Uterus (tissue), 2 donors: ENCODE results near the gene SLC39A2.

Experiments used
- CTCF ChIP-seq, 4 experiments: fragments of 200-600 bp in 2 of 4; fragments of 450-650 bp in 2 of 4; sonication (generic) in 2 of 4; IDR thresholded peaks; one replicate each; pipeline ENCODE4 v1.5.1; 2016 to 2019; ENCODE audit warnings: antibody characterized with exemption in 4 of 4, mild to moderate bottlenecking in 2 of 4, moderate library complexity in 1 of 4
- POLR2A ChIP-seq, 2 donors: fragments of 450-650 bp; IDR thresholded peaks; one replicate each; pipeline ENCODE4 v1.6.1; 2016; ENCODE audit warnings: antibody characterized with exemption in 2 of 2, mild to moderate bottlenecking in 1 of 2, moderate library complexity in 1 of 2

GRCh38 chr14:20956376-20956976 lies 42.6 kb upstream of the SLC39A2 start:
- TF ChIP-seq CTCF (IDR thresholded peaks at IDR 0.05) (no peak), POLR2A (IDR thresholded peaks at IDR 0.05) (no peak)
